Fibroblast of the aortic adventitia (primary cell): ENCODE data around the gene CFAP141. TPM values are rescaled to one million over a fixed set of nuclear protein-coding genes. Genes with fewer than 3 reads are reported as not detected.

ENCODE experiments used
- DNase-seq: peaks from one replicate; pipeline ENCODE4 v3.0.0-alpha.2; 2010; ENCODE audit warnings: low read depth
- H3K4me3 ChIP-seq: 2 replicates; pipeline ENCODE4 v1.5.1; 2011; ENCODE audit warnings: low read depth, mild to moderate bottlenecking, control low read depth, low read length, moderate library complexity
- total RNA-seq: library from RNA; depleted of rRNA; stranded (reverse); fragments of >200 nt; gene quantifications from 2 replicates; pipeline ENCODE4 v1.2.3, GENCODE V29; 2012; ENCODE audit warnings: low replicate concordance
- TF ChIP-seq, protein P1 (sequence below): IDR thresholded peaks from 2 replicates; pipeline ENCODE4 v1.5.1; 2011; ENCODE audit warnings: mild to moderate bottlenecking, low read length, control low read depth, inconsistent platforms; ENCODE audit not compliant: insufficient read depth

CFAP141 gene
- total RNA-seq, 1 donor: not detected

DNA sequence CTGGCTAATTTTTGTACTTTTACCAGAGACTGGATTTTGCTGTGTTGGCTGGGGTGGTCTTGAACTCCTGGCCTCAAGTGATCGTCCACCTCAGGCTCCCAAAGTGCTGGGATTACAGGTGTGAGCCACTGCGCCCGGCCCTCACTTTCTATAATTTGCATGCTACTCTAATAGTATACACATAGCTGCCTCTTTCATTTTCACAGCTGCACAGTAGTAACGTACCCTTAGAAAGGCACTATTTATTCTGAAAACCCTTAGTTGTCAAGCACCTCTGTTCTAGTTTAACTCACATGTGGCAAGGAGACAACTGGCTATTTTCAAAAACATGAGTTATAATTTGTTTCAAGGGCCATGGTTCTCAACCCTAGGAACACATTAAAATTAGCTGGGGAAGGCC is 31.5 kb downstream of the CFAP141 start:
- H3K4me3 ChIP-seq: no peak overlapping the region
- TF ChIP-seq, protein P1, sequence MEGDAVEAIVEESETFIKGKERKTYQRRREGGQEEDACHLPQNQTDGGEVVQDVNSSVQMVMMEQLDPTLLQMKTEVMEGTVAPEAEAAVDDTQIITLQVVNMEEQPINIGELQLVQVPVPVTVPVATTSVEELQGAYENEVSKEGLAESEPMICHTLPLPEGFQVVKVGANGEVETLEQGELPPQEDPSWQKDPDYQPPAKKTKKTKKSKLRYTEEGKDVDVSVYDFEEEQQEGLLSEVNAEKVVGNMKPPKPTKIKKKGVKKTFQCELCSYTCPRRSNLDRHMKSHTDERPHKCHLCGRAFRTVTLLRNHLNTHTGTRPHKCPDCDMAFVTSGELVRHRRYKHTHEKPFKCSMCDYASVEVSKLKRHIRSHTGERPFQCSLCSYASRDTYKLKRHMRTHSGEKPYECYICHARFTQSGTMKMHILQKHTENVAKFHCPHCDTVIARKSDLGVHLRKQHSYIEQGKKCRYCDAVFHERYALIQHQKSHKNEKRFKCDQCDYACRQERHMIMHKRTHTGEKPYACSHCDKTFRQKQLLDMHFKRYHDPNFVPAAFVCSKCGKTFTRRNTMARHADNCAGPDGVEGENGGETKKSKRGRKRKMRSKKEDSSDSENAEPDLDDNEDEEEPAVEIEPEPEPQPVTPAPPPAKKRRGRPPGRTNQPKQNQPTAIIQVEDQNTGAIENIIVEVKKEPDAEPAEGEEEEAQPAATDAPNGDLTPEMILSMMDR: no peak
- DNase-seq: no peak

GRCh38 chr1:154171880-154172279 is 34.3 kb downstream of the CFAP141 start:
- TF ChIP-seq, protein P1: no peak
- no peak overlapping the region for H3K4me3 ChIP-seq
- no peak for DNase-seq

DNA sequence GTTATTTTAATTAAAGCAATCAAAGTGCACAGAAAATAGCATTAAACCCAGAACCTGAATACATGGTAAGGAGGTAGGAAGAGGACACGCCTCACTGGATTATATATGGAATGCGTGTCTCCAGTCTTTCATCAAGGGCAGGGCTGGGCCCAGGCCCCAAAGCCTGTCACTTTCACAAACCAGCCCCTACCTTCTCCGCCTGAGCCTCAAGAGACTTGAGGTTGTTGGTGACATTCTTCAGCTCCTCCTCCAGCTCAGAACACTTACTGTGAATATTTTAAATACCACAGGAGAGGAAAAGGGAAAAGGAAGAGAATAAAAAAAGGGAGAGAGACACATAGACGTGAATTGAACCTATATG is 34.9 kb downstream of the CFAP141 start:
- DNase-seq: no peak
- H3K4me3 ChIP-seq: no peak overlapping the region
- TF ChIP-seq, protein P1: no peak

DNA sequence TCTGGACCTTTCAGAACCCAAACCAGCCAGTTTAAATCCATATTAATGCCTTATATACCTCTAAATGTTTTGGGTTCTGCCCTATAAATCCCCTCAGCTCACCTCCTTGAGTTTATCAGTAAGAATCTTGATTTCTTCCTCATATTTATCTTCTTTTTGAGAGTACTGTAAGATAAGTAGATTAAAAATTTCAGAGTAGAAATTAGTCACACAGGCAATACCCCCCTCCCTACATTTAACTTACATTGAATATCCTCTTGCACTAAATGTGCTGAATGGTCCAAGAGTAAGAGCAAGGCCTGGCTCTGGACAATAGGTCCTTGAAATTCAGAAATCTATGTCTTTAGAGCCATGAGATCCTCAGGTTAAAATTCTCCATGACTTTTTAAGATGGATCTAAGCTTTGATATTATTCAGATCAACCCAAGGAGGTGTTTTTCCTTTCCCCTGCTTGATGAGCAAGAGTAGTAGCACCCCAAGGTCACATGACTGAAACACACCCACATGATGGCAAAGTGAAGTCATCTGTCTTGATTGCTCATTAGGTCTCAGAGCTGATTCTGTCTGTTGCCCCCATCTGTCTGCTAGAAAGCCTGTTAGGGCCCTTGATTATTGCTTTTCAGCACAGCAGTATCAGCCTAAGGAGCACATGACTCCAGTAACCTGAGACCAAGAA is 35.4 kb downstream of the CFAP141 start:
- H3K4me3 ChIP-seq: no peak overlapping the region
- DNase-seq: no peak
- TF ChIP-seq, protein P1: no peak

GRCh38 chr1:154167461-154167860 is 38.7 kb downstream of the CFAP141 start:
- H3K4me3 ChIP-seq: no peak overlapping the region
- no peak for DNase-seq
- TF ChIP-seq, protein P1: no peak

GRCh38 chr1:154166207-154166606 is 39.9 kb downstream of the CFAP141 start:
- TF ChIP-seq, protein P1: no peak
- H3K4me3 ChIP-seq: no peak overlapping the region
- DNase-seq: no peak

- H3K4me3 ChIP-seq: no peak overlapping the region
- TF ChIP-seq, protein P1: no peak
- DNase-seq: no peak
Measured at GRCh38 chr1:154159554-154159953, 46.6 kb downstream of the CFAP141 start.
